SK-N-MC (cell line): Measurements from ENCODE around the gene ARHGEF2.

ENCODE experiments used
- DNase-seq: peaks from one replicate; pipeline ENCODE4 v3.0.0-alpha.2; 2011; ENCODE audit warnings: low read depth, low spot score
- H3K27ac ChIP-seq: fragments of 200-600 bp; sonication (generic); 2 replicates; pipeline ENCODE4 v1.5.1; 2016; ENCODE audit warnings: mixed run types
- H3K36me3 ChIP-seq: fragments of 200-600 bp; sonication (generic); 2 replicates; pipeline ENCODE4 v1.6.1; 2017; ENCODE audit warnings: antibody characterized with exemption, low read length, mixed read lengths; ENCODE audit not compliant: insufficient read depth
- H3K4me3 ChIP-seq: fragments of 200-600 bp; sonication (generic); 2 replicates; pipeline ENCODE4 v1.5.1; 2016
- H3K9ac ChIP-seq: fragments of 200-600 bp; sonication (generic); 2 replicates; pipeline ENCODE4 v1.8.0; 2017; ENCODE audit warnings: mixed run types, mixed read lengths; ENCODE audit not compliant: insufficient read length
- H3K9me3 ChIP-seq: fragments of 200-600 bp; sonication (generic); 2 replicates; pipeline ENCODE4 v1.6.1; 2017; ENCODE audit warnings: low read depth, mild to moderate bottlenecking, antibody characterized with exemption, low read length, moderate library complexity, mixed read lengths
- EZH2 ChIP-seq: fragments of 200-600 bp; sonication (generic); IDR thresholded peaks from one replicate; pipeline ENCODE4 v1.6.1; 2017; ENCODE audit warnings: antibody characterized with exemption
- FOXP2 ChIP-seq: optimal IDR thresholded peaks from 2 replicates; pipeline ENCODE3; 2011; ENCODE audit warnings: mild to moderate bottlenecking, moderate library complexity; ENCODE audit not compliant: insufficient read depth; ENCODE audit errors: extremely low read length, control extremely low read depth
- POLR2AphosphoS5 ChIP-seq: IDR thresholded peaks from 2 replicates; pipeline ENCODE4 v1.6.1; 2012; ENCODE audit warnings: mild to moderate bottlenecking, low read depth, low read length, borderline replicate concordance

Gene ARHGEF2

GRCh38 chr1:155925506-155925905 is 52.8 kb downstream of the ARHGEF2 start:
- TF ChIP-seq EZH2 (no peak), FOXP2 (no peak), POLR2AphosphoS5 (no peak)
- no peak for DNase-seq

GRCh38 chr1:155920717-155921116 is 57.6 kb downstream of the ARHGEF2 start:
- TF ChIP-seq FOXP2 (no peak), EZH2 (no peak), POLR2AphosphoS5 (no peak)
- no peak overlapping the region for H3K27ac ChIP-seq
- no peaks in the 10 kb centered on the region for H3K9me3 ChIP-seq
- H3K4me3 ChIP-seq = no peak overlapping the region
- H3K9ac ChIP-seq = no peak overlapping the region
- DNase-seq = no peak
- H3K36me3 ChIP-seq = peaks cover 96% of the 10 kb centered on the region

More at GRCh38 chr1:155925506-155925905, 52.8 kb downstream of the ARHGEF2 start:
- no peak overlapping the region for H3K9ac ChIP-seq
- no peak overlapping the region for H3K4me3 ChIP-seq
- no peaks in the 10 kb centered on the region for H3K9me3 ChIP-seq
- H3K36me3 ChIP-seq = peaks cover 98% of the 10 kb centered on the region
- H3K27ac ChIP-seq = no peak overlapping the region

- no peak for TF ChIP-seq EZH2
- no peak for TF ChIP-seq POLR2AphosphoS5
- no peak for TF ChIP-seq FOXP2
- Histone ChIP-seq H3K9ac (no peak overlapping the region), H3K9me3 (no peaks in the 10 kb centered on the region), H3K27ac (no peak overlapping the region), H3K36me3 (peaks cover 96% of the 10 kb centered on the region), H3K4me3 (no peak overlapping the region)
- no peak for DNase-seq
Observed at GRCh38 chr1:155919801-155920200, 58.5 kb downstream of the ARHGEF2 start.

- Histone ChIP-seq H3K27ac (no peak overlapping the region), H3K9me3 (no peaks in the 10 kb centered on the region), H3K36me3 (peaks cover 96% of the 10 kb centered on the region), H3K4me3 (no peak overlapping the region), H3K9ac (no peak overlapping the region)
- DNase-seq = no peak
- TF ChIP-seq POLR2AphosphoS5 (no peak), FOXP2 (no peak), EZH2 (no peak)
Observed at GRCh38 chr1:155918660-155919059, 59.7 kb downstream of the ARHGEF2 start.

- TF ChIP-seq FOXP2 (no peak), POLR2AphosphoS5 (no peak), EZH2 (no peak)
- Histone ChIP-seq H3K9ac (no peak overlapping the region), H3K27ac (peak overlapping the region; percentile 79), H3K9me3 (no peaks in the 10 kb centered on the region), H3K36me3 (peaks cover 76% of the 10 kb centered on the region), H3K4me3 (no peak overlapping the region)
- no peak for DNase-seq
Observed at GRCh38 chr1:155913969-155914757, 64.2 kb downstream of the ARHGEF2 start.

GRCh38 chr1:155912056-155912536 is 66.3 kb downstream of the ARHGEF2 start:
- no peak for TF ChIP-seq EZH2
- no peak; the same call in 1 of the 2 replicates for TF ChIP-seq POLR2AphosphoS5
- TF ChIP-seq FOXP2 = no peak
- Histone ChIP-seq H3K27ac (peak overlapping the region; percentile 79), H3K9ac (no peak overlapping the region), H3K36me3 (peaks cover 74% of the 10 kb centered on the region), H3K9me3 (no peaks in the 10 kb centered on the region), H3K4me3 (no peak overlapping the region)
- no peak for DNase-seq

GRCh38 chr1:155911156-155912055 is 66.9 kb downstream of the ARHGEF2 start, which contains the start of gene RIT1:
TSS of gene RIT1 (minus strand) at chr1:155911349. CDS start at chr1:155910761, 588 bp downstream.
- no peak for DNase-seq
- Histone ChIP-seq H3K9me3 (no peaks in the 10 kb centered on the region), H3K36me3 (peaks cover 68% of the 10 kb centered on the region), H3K4me3 (peak within 1 kb of the TSS; percentile 91), H3K27ac (peak within 1 kb of the TSS; percentile 79), H3K9ac (peak within 1 kb of the TSS; percentile 77)
- no peak for TF ChIP-seq EZH2
- peak; percentile 82 for TF ChIP-seq POLR2AphosphoS5
- no peak for TF ChIP-seq FOXP2

- Histone ChIP-seq H3K9ac (peak overlapping the region; percentile 77), H3K27ac (peak overlapping the region; percentile 79; the same call in 1 of the 2 replicates), H3K9me3 (no peaks in the 10 kb centered on the region), H3K36me3 (peaks cover 61% of the 10 kb centered on the region), H3K4me3 (peak overlapping the region; percentile 91)
- TF ChIP-seq POLR2AphosphoS5 (no peak), EZH2 (no peak)
- no peak for DNase-seq
Observed at GRCh38 chr1:155910621-155911121, 67.7 kb downstream of the ARHGEF2 start.
